ENCODE data around the gene AKAP7.
"Not testable (repeated sequence)": the region's sequence is repeated elsewhere in the genome, so short reads cannot be mapped to it uniquely, and the experiment has no call there.

AKAP7 gene

DNA sequence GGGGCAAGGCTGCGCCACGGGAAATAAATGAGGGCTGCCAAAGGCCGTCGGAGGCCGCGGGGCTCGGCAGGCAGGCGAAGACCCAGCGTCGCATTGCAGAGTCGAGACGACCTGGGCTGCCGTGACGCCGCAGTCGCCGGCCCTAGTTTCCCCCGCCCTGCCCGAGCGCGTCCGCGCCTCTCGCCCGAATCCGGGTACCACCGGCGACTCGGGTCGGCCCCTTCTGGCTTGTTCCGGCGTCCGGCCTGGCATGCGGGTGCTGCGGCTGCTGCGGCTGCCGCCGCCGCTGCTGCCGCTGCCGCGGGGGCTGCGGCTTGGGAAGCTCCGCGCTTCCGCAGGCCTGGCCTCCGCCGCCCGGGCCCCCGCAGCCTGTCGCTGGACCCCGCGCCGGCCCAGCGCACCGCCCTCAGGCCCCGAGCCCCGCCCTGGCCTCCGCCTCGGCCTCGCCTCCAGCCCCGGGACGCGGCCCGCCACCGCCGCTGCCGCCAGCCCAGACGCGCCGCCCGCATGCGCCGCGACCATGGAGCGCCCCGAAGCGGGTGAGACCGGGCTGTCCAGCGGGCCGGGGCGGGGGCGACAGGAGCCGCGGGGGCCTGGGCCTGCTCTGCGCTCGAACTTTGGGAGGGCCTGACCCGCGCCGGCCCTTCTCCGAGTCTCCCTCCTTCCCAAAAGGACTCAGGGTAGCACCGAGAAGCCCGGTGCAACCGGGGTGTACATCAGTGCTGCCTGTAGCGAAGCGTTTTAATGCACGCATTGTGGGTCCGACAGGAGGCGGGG is at the start of gene AKAP7:
Gene AKAP7, plus strand, starts transcription at position 224 of the 777 bp plus-strand sequence. Its CDS starts 297 bp downstream, at position 521.
- DNase-seq: peak; percentile 60

- DNase-seq: not testable (repeated sequence)
Observed at GRCh38 chr6:131090339-131090738, 44.9 kb upstream of the AKAP7 start.

- DNase-seq: not testable (repeated sequence)
Observed at GRCh38 chr6:131091944-131092343, 43.3 kb upstream of the AKAP7 start.

- DNase-seq: no peak
Observed at GRCh38 chr6:131093334-131093733, 41.9 kb upstream of the AKAP7 start.

DNA sequence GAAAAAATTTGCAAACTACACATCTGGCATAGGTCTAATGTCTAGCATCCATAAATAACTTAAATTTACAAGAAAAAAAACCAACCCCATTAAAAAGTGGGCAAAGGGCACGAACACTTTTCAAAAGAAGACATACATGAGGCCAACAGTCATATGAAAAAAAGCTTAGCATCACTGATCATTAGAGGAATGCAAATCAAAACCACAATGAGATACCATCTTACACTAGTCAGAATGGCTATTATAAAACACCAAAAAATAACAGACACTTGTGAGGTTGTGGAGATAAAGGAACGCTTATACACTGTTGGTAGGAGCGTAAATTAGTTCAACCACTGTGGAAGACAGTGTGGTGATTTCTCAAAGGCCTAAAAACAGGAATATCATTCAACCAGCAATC is 38.5 kb upstream of the AKAP7 start:
- no peak for DNase-seq

DNA sequence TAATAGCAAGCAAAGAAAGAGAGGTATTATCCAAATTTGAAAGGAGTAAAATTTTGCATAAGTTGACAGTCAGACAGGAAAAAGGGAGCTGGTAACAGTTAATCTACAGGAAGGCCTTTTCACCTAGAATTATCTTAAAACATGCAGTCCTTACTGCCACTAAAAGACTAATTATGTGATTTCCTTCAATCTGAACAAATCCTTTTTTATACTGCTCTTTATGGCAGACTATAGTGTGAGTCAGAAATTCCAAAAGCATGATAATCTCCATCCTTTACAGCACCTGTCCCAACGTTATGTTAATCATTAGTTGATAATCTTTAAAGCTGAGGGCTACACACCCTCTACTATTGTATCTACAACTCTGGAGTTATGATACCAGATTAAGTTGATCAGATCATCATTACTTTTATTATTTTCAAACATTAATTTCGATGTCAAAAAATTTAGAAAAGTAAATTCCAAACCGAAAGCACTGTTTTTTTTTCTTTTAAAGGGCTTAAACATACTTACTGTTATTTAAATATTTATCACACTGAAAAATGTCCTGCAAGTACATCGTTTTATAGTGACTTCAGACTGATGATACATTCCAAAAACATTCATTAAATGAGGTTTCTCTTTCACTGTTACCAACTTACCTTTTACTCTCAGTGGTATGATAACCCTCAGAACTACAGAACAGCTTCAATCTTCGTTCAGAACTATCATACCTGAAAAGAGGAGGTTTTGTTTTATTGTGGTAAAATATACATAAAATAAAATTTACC is 33.2 kb upstream of the AKAP7 start:
- no peak for DNase-seq

DNA sequence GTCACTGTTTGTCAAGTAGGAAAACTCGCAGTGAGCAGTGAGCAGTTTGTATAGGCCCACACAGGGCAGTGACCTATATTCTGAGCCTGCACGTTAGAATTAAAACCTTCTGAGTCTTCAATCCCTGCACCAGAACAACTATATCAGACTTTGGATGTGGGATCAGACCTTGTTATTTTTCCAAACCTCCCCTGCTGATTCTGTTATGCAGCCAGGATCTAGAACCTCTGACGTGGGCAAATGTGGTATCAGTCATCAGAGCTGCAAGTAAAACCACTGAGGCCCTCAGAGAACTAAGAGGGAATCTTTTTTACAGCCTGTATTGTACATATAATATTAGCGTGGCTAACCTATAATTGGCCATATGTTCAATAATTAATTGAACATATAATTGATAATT is 32.0 kb upstream of the AKAP7 start:
- no peak for DNase-seq

DNA sequence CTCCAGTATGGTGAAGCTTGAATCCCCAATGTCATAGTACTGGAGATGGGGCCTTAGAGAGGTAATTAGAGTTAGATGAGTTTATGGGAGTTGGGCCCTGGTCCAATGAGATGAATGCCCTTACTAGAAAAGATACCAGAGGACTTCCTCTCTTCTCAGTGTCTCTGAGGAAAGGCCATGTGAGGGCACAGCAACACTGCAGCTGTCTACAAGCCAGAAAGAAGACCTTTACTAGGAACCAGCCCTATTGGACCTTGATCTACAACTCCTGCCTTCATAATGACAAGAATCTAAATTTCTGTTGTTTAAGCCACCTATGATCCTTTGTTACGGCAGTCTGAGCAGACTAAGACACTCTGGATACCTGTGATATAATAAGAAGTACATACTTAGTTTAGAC is 31.4 kb upstream of the AKAP7 start:
- no peak for DNase-seq

- peak; percentile 33 for DNase-seq
Observed at GRCh38 chr6:131107151-131107550, 28.1 kb upstream of the AKAP7 start.

DNA sequence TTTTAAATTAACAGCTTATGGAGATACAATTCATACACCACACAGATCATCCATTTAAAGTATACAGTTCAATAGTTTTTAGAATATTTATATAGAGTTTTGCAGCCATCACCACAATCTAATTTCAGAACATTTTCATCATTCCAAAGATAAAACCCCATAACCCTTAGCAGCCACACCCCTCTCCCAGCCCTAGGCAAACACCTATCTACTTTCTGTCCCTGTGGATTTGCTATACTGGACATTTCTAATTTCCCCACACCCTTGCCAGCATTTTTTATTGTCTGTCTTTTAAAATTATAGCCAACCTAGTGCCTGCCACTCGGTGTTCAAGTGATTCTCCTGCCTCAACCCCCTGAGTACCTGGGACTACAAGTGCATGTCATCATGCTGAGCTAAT is 23.0 kb upstream of the AKAP7 start:
- no peak for DNase-seq

- DNase-seq: no peak
Observed at GRCh38 chr6:131115651-131116050, 19.6 kb upstream of the AKAP7 start.

- no peak for DNase-seq
Observed at GRCh38 chr6:131116321-131116720, 18.9 kb upstream of the AKAP7 start.

DNA sequence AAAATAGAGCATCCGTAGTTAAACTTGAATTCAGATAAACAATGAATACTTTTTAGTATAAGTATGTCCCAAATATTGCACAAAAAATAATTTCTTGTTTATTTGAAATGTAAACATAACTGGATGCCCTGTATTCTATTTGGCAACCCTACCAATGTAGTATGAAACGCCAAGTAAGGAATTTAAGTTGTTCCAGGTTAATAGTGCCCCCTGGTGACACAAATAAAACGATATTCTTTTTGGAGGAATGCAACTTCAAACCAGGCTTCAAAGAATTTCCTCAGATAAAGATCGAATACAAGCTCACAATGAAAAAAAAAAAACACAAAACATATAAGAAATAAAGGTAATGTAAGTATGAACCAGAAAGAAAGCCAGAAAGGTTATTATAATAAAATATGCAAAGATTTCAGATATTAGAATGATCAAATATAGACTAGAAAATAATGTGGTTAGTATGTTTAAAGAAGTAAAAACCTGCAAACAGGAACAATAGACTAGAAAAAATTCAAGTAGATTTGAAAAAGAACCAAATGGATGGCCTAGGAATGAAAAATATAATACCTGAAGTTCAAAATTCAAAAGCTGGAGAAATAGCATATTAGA is 18.4 kb upstream of the AKAP7 start:
- DNase-seq: no peak

GRCh38 chr6:131117878-131118277 is 17.4 kb upstream of the AKAP7 start:
- no peak for DNase-seq

- no peak for DNase-seq
Observed at GRCh38 chr6:131122007-131122406, 13.3 kb upstream of the AKAP7 start.

DNA sequence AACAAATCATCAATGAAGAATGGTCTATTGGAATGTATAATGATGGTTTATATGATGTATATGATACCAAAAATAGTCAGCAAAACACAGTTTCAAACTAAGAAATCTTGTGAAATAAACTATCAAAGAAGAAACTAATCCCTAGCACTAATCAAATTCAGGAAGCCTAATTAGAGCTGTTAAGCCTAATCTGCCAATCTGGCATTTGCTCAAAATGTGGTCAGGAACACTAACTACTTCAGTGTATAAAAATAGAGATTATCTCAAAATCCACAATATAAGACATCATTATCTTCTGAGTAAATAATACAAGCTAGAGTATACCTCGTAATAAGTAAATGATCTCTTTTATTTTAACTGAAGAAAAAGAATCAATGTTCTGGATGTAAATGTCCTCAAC is 12.8 kb upstream of the AKAP7 start:
- no peak for DNase-seq

GRCh38 chr6:131124336-131125071 is 10.8 kb upstream of the AKAP7 start:
- no peak for DNase-seq

- DNase-seq: no peak
Observed at GRCh38 chr6:131125431-131125830, 9.8 kb upstream of the AKAP7 start.

DNA sequence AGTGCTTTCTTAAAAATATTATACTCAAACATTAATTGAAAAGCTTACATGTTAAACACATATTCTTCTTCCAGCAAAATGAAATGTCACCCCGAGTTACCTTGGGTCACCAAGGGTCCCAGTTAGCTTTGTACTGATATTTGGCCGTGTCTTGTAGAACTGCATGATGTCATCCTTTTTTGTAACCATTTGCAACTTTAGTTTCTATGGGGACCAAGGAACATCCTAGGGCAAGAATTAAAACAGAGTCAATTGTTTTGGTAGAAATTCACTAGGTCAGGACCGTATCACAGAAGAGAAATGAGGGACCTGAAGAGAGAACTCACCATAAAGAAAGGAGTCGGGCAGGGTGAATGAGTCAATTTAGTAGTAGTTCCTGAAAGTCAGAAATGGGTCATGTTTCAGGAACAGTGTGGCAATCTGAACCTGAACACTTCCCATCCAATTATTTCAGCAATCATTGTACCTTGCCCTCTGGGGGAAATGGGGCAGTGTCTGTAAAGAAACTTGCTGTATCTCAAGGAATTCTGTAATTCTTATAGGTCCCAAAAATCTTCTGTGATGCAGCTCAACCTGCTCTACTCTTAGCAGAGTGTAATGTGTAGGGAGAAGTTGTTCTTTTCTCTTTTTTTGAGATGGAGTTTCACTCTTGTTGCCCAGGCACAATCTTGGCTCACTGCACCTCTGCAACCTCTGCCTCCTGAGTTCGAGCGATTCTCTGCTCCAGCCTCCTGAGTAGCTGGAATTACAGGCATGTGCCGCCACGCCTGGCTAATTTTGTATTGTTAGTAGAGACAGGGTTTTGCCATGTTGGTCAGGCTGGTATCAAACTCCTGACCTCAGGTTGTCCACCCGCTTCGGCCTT is 5.3 kb upstream of the AKAP7 start:
- no peak for DNase-seq

DNA sequence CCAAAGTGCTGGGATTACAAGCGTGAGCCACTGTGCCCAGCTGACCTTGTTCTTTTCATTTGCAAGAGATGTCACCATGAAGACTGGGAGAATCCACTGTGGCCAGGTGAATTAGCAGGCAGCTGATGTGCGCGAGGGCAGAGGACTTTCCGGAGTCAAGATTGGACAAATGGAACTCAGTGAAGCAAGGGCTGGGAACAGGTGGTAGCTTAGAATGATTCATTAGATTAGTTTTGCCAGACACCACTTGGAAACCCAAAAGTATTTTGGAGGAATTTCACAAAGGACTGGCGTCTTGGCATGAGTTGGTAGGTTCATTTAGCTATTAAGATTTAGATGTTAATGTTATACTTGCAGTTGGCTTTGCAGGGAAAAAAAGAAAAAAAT is 4.7 kb upstream of the AKAP7 start:
- DNase-seq: no peak

DNA sequence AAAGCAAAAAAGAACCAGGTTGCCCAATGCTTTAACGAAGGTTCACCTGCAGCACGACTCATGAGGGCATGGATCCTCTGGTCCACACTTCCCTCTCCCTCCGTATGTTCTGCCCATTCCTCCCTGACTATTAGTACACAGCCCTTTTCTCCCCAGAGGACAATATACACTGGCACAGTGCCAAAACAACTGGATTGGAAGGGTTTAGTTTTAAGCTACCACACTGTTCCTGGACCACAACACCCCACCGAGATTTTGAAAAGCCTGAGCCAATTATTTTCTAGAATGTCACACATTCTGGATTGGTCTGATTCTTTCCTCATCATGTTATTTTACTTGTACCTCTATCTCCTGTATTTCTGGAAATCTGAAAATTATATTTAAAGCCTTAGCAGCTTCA is 2.9 kb upstream of the AKAP7 start:
- DNase-seq: no peak

All from 8988T (cell line).